HEK293T (cell line): ENCODE measurements around the gene CRNN.

Experiments
- BHLHE40 ChIP-seq: fragments of 450-650 bp; IDR thresholded peaks from 2 replicates; pipeline ENCODE4 v1.6.1; 2016; ENCODE audit warnings: mild to moderate bottlenecking, moderate library complexity, borderline replicate concordance
- ELF4 ChIP-seq: fragments of 450-650 bp; IDR thresholded peaks from 2 replicates; pipeline ENCODE4 v1.6.1; 2017; ENCODE audit warnings: antibody characterized with exemption
- FOXA1 ChIP-seq: fragments of 450-650 bp; IDR thresholded peaks from 2 replicates; pipeline ENCODE4 v1.6.1; 2016; ENCODE audit warnings: mild to moderate bottlenecking
- SP1 ChIP-seq: fragments of 450-650 bp; IDR thresholded peaks from 2 replicates; pipeline ENCODE4 v1.6.1; 2017
- SUZ12 ChIP-seq: fragments of 450-650 bp; IDR thresholded peaks from 2 replicates; pipeline ENCODE4 v1.6.1; 2016; ENCODE audit warnings: mild to moderate bottlenecking

DNA sequence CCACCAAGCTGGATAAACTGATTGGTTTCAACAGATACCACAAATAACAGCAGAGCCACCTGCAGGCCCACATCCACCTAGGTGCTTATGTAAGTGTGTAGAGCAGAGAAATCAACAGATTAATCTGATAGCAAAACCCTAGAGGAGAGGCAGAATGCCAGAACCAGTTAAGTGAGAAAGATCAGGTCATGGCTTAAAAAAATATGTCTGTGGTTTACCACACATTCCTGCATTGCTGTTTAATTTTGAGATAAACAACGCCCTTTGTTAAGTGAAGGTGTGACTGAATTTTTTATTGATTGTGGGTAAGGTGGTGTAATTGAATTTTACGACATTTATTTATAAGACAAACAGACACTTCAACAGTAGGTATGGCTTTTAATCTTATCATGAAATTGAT lies 21.2 kb downstream of the CRNN start:
- TF ChIP-seq SUZ12 (no peak), FOXA1 (no peak), SP1 (no peak), ELF4 (no peak), BHLHE40 (no peak)
